ENCODE measurements around the gene SYNPO2. TPM values are rescaled to one million over a fixed set of nuclear protein-coding genes. Genes with fewer than 3 reads are reported as not detected.

SYNPO2 gene
- total RNA-seq, 1 experiment from 2014 or later, result 0.93 TPM

DNA sequence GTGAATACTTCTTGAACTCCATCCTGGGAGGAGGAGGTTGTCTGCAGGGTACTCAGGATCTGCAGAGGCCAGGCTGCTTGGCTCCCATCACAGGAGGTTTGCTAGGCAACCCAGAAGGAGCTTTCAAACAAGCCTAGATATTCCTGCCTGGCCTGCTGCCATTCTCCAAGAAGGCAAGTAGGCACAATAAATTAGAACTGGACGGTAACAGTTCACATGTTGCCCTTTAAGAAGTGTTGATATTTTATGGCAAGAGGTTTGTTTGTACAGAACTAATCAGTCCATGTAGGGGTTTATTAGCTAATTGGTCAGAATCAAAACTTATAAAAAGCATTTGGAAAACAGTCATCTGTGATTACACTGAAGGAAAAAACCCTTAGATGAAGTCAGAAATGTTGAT lies 39.3 kb downstream of the SYNPO2 start:
- Histone ChIP-seq H3K4me1 (ENCODE audit: control insufficient read depth in 1 of 2, insufficient read depth in 2 of 2, low read length in 2 of 2) (no peaks in the 10 kb centered on the region), H3K36me3 (ENCODE audit: control insufficient read depth in 1 of 2, insufficient read depth in 2 of 2, low read length in 2 of 2) (no peaks in the 10 kb centered on the region), H3K27ac (ENCODE audit: low read depth, low read length) (no peak overlapping the region), H2AFZ (ENCODE audit: low read depth, low read length, poor library complexity, severe bottlenecking) (no peak overlapping the region), H3K9me2 (ENCODE audit: insufficient read depth) (no peaks in the 10 kb centered on the region), H3K27me3 (ENCODE audit: insufficient read depth, low read length) (no peaks in the 10 kb centered on the region), H3K9ac (ENCODE audit: low read length) (no peak overlapping the region), H3K79me2 (ENCODE audit: insufficient read depth, low read length) (no peaks in the 10 kb centered on the region), H3K4me2 (ENCODE audit: low read length) (no peak overlapping the region), H4K20me1 (ENCODE audit: insufficient read depth) (no peaks in the 10 kb centered on the region), H3K9me3 (ENCODE audit: control insufficient read depth in 1 of 2, insufficient read depth in 1 of 2, low read depth in 1 of 2, low read length in 2 of 2) (no peaks in the 10 kb centered on the region), H3K4me3 (replicated peaks in 1 of 2; ENCODE audit: low read depth in 1 of 2, low read length in 2 of 2) (no peak overlapping the region)
- intact Hi-C loops (cut with micrococcal nuclease), result no loop called here
- ChIA-PET CTCF (no interaction called here), RAD21 (ENCODE audit: low non-redundant PET in 1 of 2, low total read pairs in 2 of 2, uncharacterized antibody in 2 of 2, unreplicated experiment in 2 of 2) (no interaction called here), POLR2A (no interaction called here)
- DNase-seq (ENCODE audit: low read depth, low spot score) (no peak), ATAC-seq (no peak)
- BruUV-seq (replicated peaks), result no TSS peak
- TF ChIP-seq SIN3A (IDR thresholded peaks at IDR 0.05; ENCODE audit: low read depth) (no peak), YY1 (IDR thresholded peaks at IDR 0.05; ENCODE audit: extremely low read depth, insufficient replicate concordance, low read depth, low read length) (no peak), POLR2AphosphoS5 (IDR thresholded peaks at IDR 0.05; ENCODE audit: low read depth, low read length) (no peak)

DNA sequence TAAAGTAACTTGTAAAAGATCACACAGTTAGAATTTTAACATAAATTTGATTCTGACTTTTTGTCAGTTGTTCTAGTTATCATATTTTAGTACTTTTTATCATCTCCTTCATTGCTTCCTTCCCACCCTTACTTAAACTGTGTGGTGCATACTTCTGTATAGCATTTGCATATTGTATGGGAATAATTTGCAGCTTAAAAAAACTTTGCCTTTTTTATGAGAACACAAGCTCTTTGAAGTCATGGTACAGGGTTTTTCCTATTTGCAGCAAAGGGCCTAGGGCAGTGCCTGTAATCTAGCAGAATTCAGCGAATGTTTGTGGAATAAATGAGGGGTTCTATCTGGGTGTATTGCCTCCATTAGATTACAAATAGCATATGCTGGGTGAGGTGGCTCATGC lies 41.6 kb downstream of the SYNPO2 start:
- TF ChIP-seq CEBPB (IDR thresholded peaks at IDR 0.05; ENCODE audit: low read depth), result no peak
- TF ChIP-seq, protein P1, sequence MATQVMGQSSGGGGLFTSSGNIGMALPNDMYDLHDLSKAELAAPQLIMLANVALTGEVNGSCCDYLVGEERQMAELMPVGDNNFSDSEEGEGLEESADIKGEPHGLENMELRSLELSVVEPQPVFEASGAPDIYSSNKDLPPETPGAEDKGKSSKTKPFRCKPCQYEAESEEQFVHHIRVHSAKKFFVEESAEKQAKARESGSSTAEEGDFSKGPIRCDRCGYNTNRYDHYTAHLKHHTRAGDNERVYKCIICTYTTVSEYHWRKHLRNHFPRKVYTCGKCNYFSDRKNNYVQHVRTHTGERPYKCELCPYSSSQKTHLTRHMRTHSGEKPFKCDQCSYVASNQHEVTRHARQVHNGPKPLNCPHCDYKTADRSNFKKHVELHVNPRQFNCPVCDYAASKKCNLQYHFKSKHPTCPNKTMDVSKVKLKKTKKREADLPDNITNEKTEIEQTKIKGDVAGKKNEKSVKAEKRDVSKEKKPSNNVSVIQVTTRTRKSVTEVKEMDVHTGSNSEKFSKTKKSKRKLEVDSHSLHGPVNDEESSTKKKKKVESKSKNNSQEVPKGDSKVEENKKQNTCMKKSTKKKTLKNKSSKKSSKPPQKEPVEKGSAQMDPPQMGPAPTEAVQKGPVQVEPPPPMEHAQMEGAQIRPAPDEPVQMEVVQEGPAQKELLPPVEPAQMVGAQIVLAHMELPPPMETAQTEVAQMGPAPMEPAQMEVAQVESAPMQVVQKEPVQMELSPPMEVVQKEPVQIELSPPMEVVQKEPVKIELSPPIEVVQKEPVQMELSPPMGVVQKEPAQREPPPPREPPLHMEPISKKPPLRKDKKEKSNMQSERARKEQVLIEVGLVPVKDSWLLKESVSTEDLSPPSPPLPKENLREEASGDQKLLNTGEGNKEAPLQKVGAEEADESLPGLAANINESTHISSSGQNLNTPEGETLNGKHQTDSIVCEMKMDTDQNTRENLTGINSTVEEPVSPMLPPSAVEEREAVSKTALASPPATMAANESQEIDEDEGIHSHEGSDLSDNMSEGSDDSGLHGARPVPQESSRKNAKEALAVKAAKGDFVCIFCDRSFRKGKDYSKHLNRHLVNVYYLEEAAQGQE (IDR thresholded peaks at IDR 0.05; ENCODE audit: low read depth), result no peak
- no peaks in the 10 kb centered on the region for H3K27me3 ChIP-seq (ENCODE audit: insufficient read depth, low read length)
- no peaks in the 10 kb centered on the region for H3K79me2 ChIP-seq (ENCODE audit: insufficient read depth, low read length)
- H3K36me3 ChIP-seq (ENCODE audit: control insufficient read depth in 1 of 2, insufficient read depth in 2 of 2, low read length in 2 of 2), result no peaks in the 10 kb centered on the region
- H2AFZ ChIP-seq (ENCODE audit: low read depth, low read length, poor library complexity, severe bottlenecking), result no peak overlapping the region
- RAD21 ChIA-PET (ENCODE audit: low non-redundant PET in 1 of 2, low total read pairs in 2 of 2, uncharacterized antibody in 2 of 2, unreplicated experiment in 2 of 2), result no interaction called here
- H3K4me2 ChIP-seq (ENCODE audit: low read length), result no peak overlapping the region
- no peaks in the 10 kb centered on the region for H3K9me3 ChIP-seq (ENCODE audit: control insufficient read depth in 1 of 2, insufficient read depth in 1 of 2, low read depth in 1 of 2, low read length in 2 of 2)
- no peak overlapping the region for H3K27ac ChIP-seq (ENCODE audit: low read depth, low read length)
- no TSS peak for BruUV-seq (replicated peaks)
- no peaks in the 10 kb centered on the region for H4K20me1 ChIP-seq (ENCODE audit: insufficient read depth)
- intact Hi-C loops (cut with micrococcal nuclease), result no loop called here
- no peak overlapping the region for H3K9ac ChIP-seq (ENCODE audit: low read length)
- CTCF ChIA-PET, result no interaction called here
- POLR2A ChIA-PET, result no interaction called here
- H3K9me2 ChIP-seq (ENCODE audit: insufficient read depth), result no peaks in the 10 kb centered on the region
- H3K4me1 ChIP-seq (ENCODE audit: control insufficient read depth in 1 of 2, insufficient read depth in 2 of 2, low read length in 2 of 2), result no peaks in the 10 kb centered on the region
- ATAC-seq, result no peak
- H3K4me3 ChIP-seq (replicated peaks in 1 of 2; ENCODE audit: low read depth in 1 of 2, low read length in 2 of 2), result no peak overlapping the region
- DNase-seq (ENCODE audit: low read depth, low spot score), result no peak
